Heart left ventricle (tissue), 13 donors: Measurements from ENCODE around the gene MYH16.

ENCODE experiments used
- CTCF ChIP-seq, 12 donors: fragments of 200-600 bp; sonication (generic) in 4 of 12; IDR thresholded peaks; one replicate each; pipeline versions ENCODE4 v1.5.0 to v1.8.0; 2018 to 2022; ENCODE audit warnings: antibody characterized with exemption in 12 of 12, mild to moderate bottlenecking in 5 of 12
- POLR2A ChIP-seq, 2 donors: fragments of 450-650 bp; IDR thresholded peaks; one replicate each; pipeline ENCODE4 v1.6.1; 2017; ENCODE audit warnings: antibody characterized with exemption in 2 of 2, mild to moderate bottlenecking in 2 of 2, moderate library complexity in 2 of 2
- donor health status: ischemic (EF 13 %, LVEDD 7.1; RV severe dilation, severe dysfunction).
- donor health status: DM: no; HTN: yes; CAD: no.
- donor health status: DM: no; HTN: no; CAD: no.
- donor health status: ischemic (EF 25% LVEDD 6.9; RV normal size, moderate dysfunction).
- donor health status: ischemic (EF 25% LVEDD 5.7; RV mildly dilated, moderate dysfunction).
- donor health status: ischemic (EF 35%, LVEDD 5.7; RV mildly dilated, moderate dysfunction).
- donor health status: nonischemic (EF 11% LVEDD 7.7; RV severe dilation, severe dysfunction).
- donor health status: DM: yes; HTN: yes; CAD: no.
- donor health status: PGD.
- donor health status: ischemic (EF 29% LVEDD 5.4; RV normal size, mild dysfunction).
- donor health status: nonischemic (EF 23%, LVEDD 6.1; RV moderate dilation, normal function).

GRCh38 chr7:99234185-99234584 lies 38.5 kb upstream of the MYH16 start:
- TF ChIP-seq CTCF (IDR thresholded peaks at IDR 0.05) (no peak), POLR2A (IDR thresholded peaks at IDR 0.05) (no peak)
